ENCODE measurements around the gene TET2. TPM values are rescaled to one million over a fixed set of nuclear protein-coding genes. Genes with fewer than 3 reads are reported as not detected.

Gene TET2
- polyA plus RNA-seq, 1 experiment, result 6.9 TPM

DNA sequence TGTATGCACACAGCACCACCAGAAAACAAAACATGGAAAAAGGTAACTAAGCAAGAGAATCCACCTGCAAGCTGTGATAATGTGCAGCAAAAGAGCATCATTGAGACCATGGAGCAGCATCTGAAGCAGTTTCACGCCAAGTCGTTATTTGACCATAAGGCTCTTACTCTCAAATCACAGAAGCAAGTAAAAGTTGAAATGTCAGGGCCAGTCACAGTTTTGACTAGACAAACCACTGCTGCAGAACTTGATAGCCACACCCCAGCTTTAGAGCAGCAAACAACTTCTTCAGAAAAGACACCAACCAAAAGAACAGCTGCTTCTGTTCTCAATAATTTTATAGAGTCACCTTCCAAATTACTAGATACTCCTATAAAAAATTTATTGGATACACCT lies 90.2 kb downstream of the TET2 start:
- Histone ChIP-seq H3K27me3 (ENCODE audit: control insufficient read depth, insufficient read depth, low read length) (no peaks in the 10 kb centered on the region), H3K4me3 (ENCODE audit: low read depth, low read length) (no peak overlapping the region), H3K36me3 (ENCODE audit: control insufficient read depth, insufficient read depth, low read length) (peaks cover 12% of the 10 kb centered on the region)
- TF ChIP-seq, protein P1, sequence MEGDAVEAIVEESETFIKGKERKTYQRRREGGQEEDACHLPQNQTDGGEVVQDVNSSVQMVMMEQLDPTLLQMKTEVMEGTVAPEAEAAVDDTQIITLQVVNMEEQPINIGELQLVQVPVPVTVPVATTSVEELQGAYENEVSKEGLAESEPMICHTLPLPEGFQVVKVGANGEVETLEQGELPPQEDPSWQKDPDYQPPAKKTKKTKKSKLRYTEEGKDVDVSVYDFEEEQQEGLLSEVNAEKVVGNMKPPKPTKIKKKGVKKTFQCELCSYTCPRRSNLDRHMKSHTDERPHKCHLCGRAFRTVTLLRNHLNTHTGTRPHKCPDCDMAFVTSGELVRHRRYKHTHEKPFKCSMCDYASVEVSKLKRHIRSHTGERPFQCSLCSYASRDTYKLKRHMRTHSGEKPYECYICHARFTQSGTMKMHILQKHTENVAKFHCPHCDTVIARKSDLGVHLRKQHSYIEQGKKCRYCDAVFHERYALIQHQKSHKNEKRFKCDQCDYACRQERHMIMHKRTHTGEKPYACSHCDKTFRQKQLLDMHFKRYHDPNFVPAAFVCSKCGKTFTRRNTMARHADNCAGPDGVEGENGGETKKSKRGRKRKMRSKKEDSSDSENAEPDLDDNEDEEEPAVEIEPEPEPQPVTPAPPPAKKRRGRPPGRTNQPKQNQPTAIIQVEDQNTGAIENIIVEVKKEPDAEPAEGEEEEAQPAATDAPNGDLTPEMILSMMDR (IDR thresholded peaks at IDR 0.05; ENCODE audit: insufficient read depth, low read depth, low read length), result no peak
- CTCF ChIA-PET, result no interaction called here
- DNase-seq (ENCODE audit: low read depth), result no peak
- POLR2A ChIA-PET, result no interaction called here

- H3K36me3 ChIP-seq (ENCODE audit: control insufficient read depth, insufficient read depth, low read length), result peaks cover 10% of the 10 kb centered on the region
- no peak overlapping the region for H3K4me3 ChIP-seq (ENCODE audit: low read depth, low read length)
- DNase-seq (ENCODE audit: low read depth), result no peak
- no peaks in the 10 kb centered on the region for H3K27me3 ChIP-seq (ENCODE audit: control insufficient read depth, insufficient read depth, low read length)
- TF ChIP-seq, protein P1 (IDR thresholded peaks at IDR 0.05; ENCODE audit: insufficient read depth, low read depth, low read length), result no peak
- POLR2A ChIA-PET, result no interaction called here
- CTCF ChIA-PET, result no interaction called here
These were observed 93.4 kb downstream of the TET2 start for GRCh38 chr4:105240037-105240436.

GRCh38 chr4:105241451-105241850 lies 94.8 kb downstream of the TET2 start:
- ChIA-PET CTCF (no interaction called here), POLR2A (no interaction called here)
- Histone ChIP-seq H3K36me3 (ENCODE audit: control insufficient read depth, insufficient read depth, low read length) (peaks cover 4% of the 10 kb centered on the region), H3K4me3 (ENCODE audit: low read depth, low read length) (no peak overlapping the region), H3K27me3 (ENCODE audit: control insufficient read depth, insufficient read depth, low read length) (no peaks in the 10 kb centered on the region)
- TF ChIP-seq, protein P1 (IDR thresholded peaks at IDR 0.05; ENCODE audit: insufficient read depth, low read depth, low read length), result no peak
- DNase-seq (ENCODE audit: low read depth), result no peak

- Histone ChIP-seq H3K27me3 (ENCODE audit: control insufficient read depth, insufficient read depth, low read length) (no peaks in the 10 kb centered on the region), H3K36me3 (ENCODE audit: control insufficient read depth, insufficient read depth, low read length) (peaks cover 2% of the 10 kb centered on the region), H3K4me3 (ENCODE audit: low read depth, low read length) (no peak overlapping the region)
- DNase-seq (ENCODE audit: low read depth), result no peak
- ChIA-PET CTCF (no interaction called here), POLR2A (no interaction called here)
- TF ChIP-seq, protein P1 (IDR thresholded peaks at IDR 0.05; ENCODE audit: insufficient read depth, low read depth, low read length), result no peak
These were observed 96.8 kb downstream of the TET2 start for GRCh38 chr4:105243446-105243845.

DNA sequence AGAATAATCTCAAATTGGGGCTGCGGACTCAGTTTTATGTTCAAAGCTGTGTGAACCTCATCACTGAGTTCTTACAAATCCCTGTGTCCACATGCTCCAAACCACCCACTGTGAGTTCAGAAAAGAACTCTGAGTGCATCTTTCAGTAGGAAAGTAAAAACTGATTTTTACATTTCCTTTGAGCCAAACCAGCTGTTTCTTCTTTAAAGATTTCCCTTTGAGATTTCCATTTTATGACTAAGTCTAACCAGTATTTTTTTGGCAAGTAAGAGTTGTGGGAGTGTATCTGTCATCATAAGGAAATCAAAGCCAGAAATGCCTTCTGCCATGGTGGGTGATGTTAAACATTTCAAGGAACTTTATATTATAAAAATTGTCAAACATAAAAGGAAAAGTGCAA lies 100.0 kb downstream of the TET2 start:
- ChIA-PET POLR2A (no interaction called here), CTCF (interaction anchor here (1.1 kb wide), 1 partner anchor 13 kb away, joined by 4 read pairs; no protein-coding TSS in a partner anchor)
- Histone ChIP-seq H3K27me3 (ENCODE audit: control insufficient read depth, insufficient read depth, low read length) (no peaks in the 10 kb centered on the region), H3K4me3 (ENCODE audit: low read depth, low read length) (no peak overlapping the region), H3K36me3 (ENCODE audit: control insufficient read depth, insufficient read depth, low read length) (peaks cover 2% of the 10 kb centered on the region)
- peak; percentile 32 for DNase-seq (ENCODE audit: low read depth)
- TF ChIP-seq, protein P1 (IDR thresholded peaks at IDR 0.05; ENCODE audit: insufficient read depth, low read depth, low read length), result no peak
